HepG2 (cell line): ENCODE data around the gene SLC35B1. TPM values are rescaled to one million over a fixed set of nuclear protein-coding genes. Genes with fewer than 3 reads are reported as not detected.

Source experiments
- DNMT1 ChIP-seq: sonication (generic); formaldehyde crosslinking; IDR thresholded peaks from 2 replicates; pipeline ENCODE4 v1.5.1; 2020; ENCODE audit warnings: mild to moderate bottlenecking, missing genetic modification reagents
- DNMT3B ChIP-seq: conservative IDR thresholded peaks from 2 replicates; pipeline ENCODE4 v1.6.1; 2016; ENCODE audit warnings: missing biosample characterization, control low read depth
- ELF3 ChIP-seq: IDR thresholded peaks from 2 replicates; pipeline ENCODE4 v1.6.1; 2016; ENCODE audit warnings: missing genetic modification reagents, missing compliant biosample characterization
- HMGXB3 ChIP-seq: sonication (generic); formaldehyde crosslinking; IDR thresholded peaks from 2 replicates; pipeline ENCODE4 v1.4.0; 2020; ENCODE audit warnings: missing genetic modification reagents, borderline replicate concordance
- HOXA5 ChIP-seq: sonication (generic); formaldehyde crosslinking; IDR thresholded peaks from 2 replicates; pipeline ENCODE4 v1.4.0; 2020; ENCODE audit warnings: missing genetic modification reagents
- LBX2 ChIP-seq: sonication (generic); formaldehyde crosslinking; IDR thresholded peaks from 2 replicates; pipeline ENCODE4 v1.5.0; 2020; ENCODE audit warnings: missing genetic modification reagents, mild to moderate bottlenecking, borderline replicate concordance
- MEIS1 ChIP-seq: sonication (generic); formaldehyde crosslinking; IDR thresholded peaks from 2 replicates; pipeline ENCODE4 v1.9.0; 2021; ENCODE audit warnings: mild to moderate bottlenecking, missing genetic modification reagents, moderate library complexity, borderline replicate concordance
- PHF8 ChIP-seq: sonication (generic); formaldehyde crosslinking; IDR thresholded peaks from 2 replicates; pipeline ENCODE4 v1.5.0; 2020; ENCODE audit warnings: missing genetic modification reagents
- PREB ChIP-seq: sonication (generic); formaldehyde crosslinking; IDR thresholded peaks from 2 replicates; pipeline ENCODE4 v1.4.0; 2020; ENCODE audit warnings: missing genetic modification reagents
- REXO4 ChIP-seq: sonication (generic); formaldehyde crosslinking; IDR thresholded peaks from 2 replicates; pipeline ENCODE4 v1.8.0; 2022; ENCODE audit warnings: missing genetic modification reagents, mild to moderate bottlenecking, borderline replicate concordance
- RNF2 ChIP-seq: fragments of 450-650 bp; conservative IDR thresholded peaks from 2 replicates; pipeline ENCODE4 v1.6.1; 2016; ENCODE audit warnings: low read depth
- SIN3A ChIP-seq: IDR thresholded peaks from 2 replicates; pipeline ENCODE4 v1.6.1; 2011; ENCODE audit warnings: low read depth, mild to moderate bottlenecking, control low read depth, low read length, borderline replicate concordance
- ZBTB34 ChIP-seq: sonication (generic); formaldehyde crosslinking; IDR thresholded peaks from 2 replicates; pipeline ENCODE4 v1.8.0; 2022; ENCODE audit warnings: mild to moderate bottlenecking, missing genetic modification reagents
- ZIK1 ChIP-seq: sonication (generic); formaldehyde crosslinking; IDR thresholded peaks from 2 replicates; pipeline ENCODE4 v1.5.0; 2020; ENCODE audit warnings: mild to moderate bottlenecking, low read depth, missing genetic modification reagents, borderline replicate concordance
- ZKSCAN5 ChIP-seq: sonication (generic); formaldehyde crosslinking; IDR thresholded peaks from 2 replicates; pipeline ENCODE4 v1.5.1; 2020; ENCODE audit warnings: mild to moderate bottlenecking, missing genetic modification reagents
- ZNF580 ChIP-seq: IDR thresholded peaks from 2 replicates; pipeline ENCODE4 v1.6.1; 2016; ENCODE audit warnings: low read depth, borderline replicate concordance
- polyA plus RNA-seq, 8 experiments: library from polyadenylated mRNA; depleted of rRNA in 3 of 8; stranded (reverse) in 7 of 8; unstranded in 1 of 8; fragments of >200 nt; fragmentation: Illumina TruSeq in 4 of 8; extraction: Trizol in 4 of 8; gene quantifications; 2 replicates each; pipeline versions ENCODE4 v1.2.1 to v1.2.3, GENCODE V29; 2011 to 2016; ENCODE audit warnings: low read depth in 4 of 8, missing spikeins in 1 of 8, mixed read lengths in 1 of 8; ENCODE audit not compliant: insufficient read depth in 1 of 8
- total RNA-seq, 5 experiments: library from RNA; depleted of rRNA; stranded (reverse); fragments of >200 nt; fragmentation: Illumina TruSeq; extraction: Trizol; gene quantifications; 2 replicates each; pipeline ENCODE4 v1.2.3, GENCODE V29; 2016; ENCODE audit warnings: low read depth in 1 of 5

Gene SLC35B1
- total and polyA plus RNA-seq, 2 of the 13 experiments (the other 11 are each of a cell fraction or from before 2014, with no cell fraction given), result 99.6 to 113 TPM

- TF ChIP-seq HMGXB3 (CRISPR knock-in tag), result peak; percentile 91
- TF ChIP-seq ZKSCAN5 (CRISPR knock-in tag), result peak; percentile 67; the same call in 1 of the 2 replicates
- peak; percentile 93; the same call in 1 of the 2 replicates for TF ChIP-seq DNMT1 (CRISPR knock-in tag)
- peak; percentile 87; the same call in 1 of the 2 replicates for TF ChIP-seq REXO4
- TF ChIP-seq ZBTB34 (CRISPR knock-in tag), result peak; percentile 95
- TF ChIP-seq DNMT3B (CRISPR knock-in tag), result peak; percentile 99
- peak; percentile 80; the same call in 1 of the 2 replicates for TF ChIP-seq SIN3A
- peak; percentile 86; the same call in 1 of the 2 replicates for TF ChIP-seq MEIS1 (CRISPR knock-in tag)
- TF ChIP-seq RNF2, result peak; percentile 100
- peak; percentile 84 for TF ChIP-seq ELF3
- TF ChIP-seq ZNF580 (CRISPR knock-in tag), result peak; percentile 100
- TF ChIP-seq ZIK1 (CRISPR knock-in tag), result peak; percentile 97; the same call in 1 of the 2 replicates
- peak; percentile 76 for TF ChIP-seq PHF8 (CRISPR knock-in tag)
- TF ChIP-seq LBX2 (CRISPR knock-in tag), result no peak; the same call in 1 of the 2 replicates
- no peak; the same call in 1 of the 2 replicates for TF ChIP-seq PREB (CRISPR knock-in tag)
- TF ChIP-seq HOXA5, result peak; percentile 92
Observed at GRCh38 chr17:49677933-49678847, 29.6 kb downstream of the SLC35B1 start, which contains the start of gene SPOP (continued).
